Left lobe of liver (tissue), 2 donors: ENCODE data around the gene MYL5. TPM values are rescaled to one million over a fixed set of nuclear protein-coding genes. Genes with fewer than 3 reads are reported as not detected.
"Not testable (repeated sequence)": the region's sequence is repeated elsewhere in the genome, so short reads cannot be mapped to it uniquely, and the experiment has no call there.

Source experiments
- ATAC-seq: fragments of 200-7000 bp; cut with Tn5 transposase; one replicate; pipeline ENCODE4 v1.9.1; 2020; ENCODE audit warnings: mild to moderate bottlenecking, moderate library complexity
- DNase-seq: peaks from one replicate; pipeline ENCODE4 v3.0.0-alpha.2; 2020; ENCODE audit warnings: low spot score
- total RNA-seq: library from RNA; stranded (reverse); gene quantifications from one replicate; pipeline ENCODE4 v1.2.1, GENCODE V29; 2021
- donor health status: DM: no; HTN: no; CAD: no; lungs with moderate emphysema.
- donor health status: DM: no; HTN: yes; CAD: no.

MYL5 gene
- total RNA-seq, 1 donor from 2014 or later, result 7.4 TPM

GRCh38 chr4:656436-657337 lies 17.7 kb upstream of the MYL5 start:
- ATAC-seq (no peak), DNase-seq (no peak)

GRCh38 chr4:657338-657833 lies 17.0 kb upstream of the MYL5 start:
- ATAC-seq (no peak), DNase-seq (no peak)

- DNase-seq (no peak), ATAC-seq (no peak)
Observed at GRCh38 chr4:657834-658667, 16.3 kb upstream of the MYL5 start.

GRCh38 chr4:658681-659667 lies 15.4 kb upstream of the MYL5 start:
- DNase-seq (no peak), ATAC-seq (no peak)

- ATAC-seq, result no peak
- no peak for DNase-seq
Observed at GRCh38 chr4:659851-660250, 14.5 kb upstream of the MYL5 start.

GRCh38 chr4:660401-660800 lies 13.9 kb upstream of the MYL5 start:
- ATAC-seq (no peak), DNase-seq (no peak)

GRCh38 chr4:661231-661630 lies 13.1 kb upstream of the MYL5 start:
- no peak for DNase-seq
- no peak for ATAC-seq

GRCh38 chr4:661881-662761 lies 12.2 kb upstream of the MYL5 start:
- ATAC-seq, result no peak
- no peak for DNase-seq

- no peak for ATAC-seq
- no peak for DNase-seq
Observed at GRCh38 chr4:663046-663437, 11.3 kb upstream of the MYL5 start.

GRCh38 chr4:663438-664428 lies 10.6 kb upstream of the MYL5 start:
- peak; percentile 41 for ATAC-seq
- no peak for DNase-seq

- no peak for DNase-seq
Observed at GRCh38 chr4:664713-665231, 9.6 kb upstream of the MYL5 start.

GRCh38 chr4:665381-665750 lies 9.0 kb upstream of the MYL5 start:
- DNase-seq (no peak), ATAC-seq (no peak)

More at GRCh38 chr4:664713-665231, 9.6 kb upstream of the MYL5 start:
- ATAC-seq, result no peak

GRCh38 chr4:665751-666435 lies 8.4 kb upstream of the MYL5 start:
- ATAC-seq (no peak), DNase-seq (no peak)

GRCh38 chr4:666436-666810 lies 7.9 kb upstream of the MYL5 start:
- DNase-seq, result no peak
- ATAC-seq, result no peak

GRCh38 chr4:666822-667544 lies 7.4 kb upstream of the MYL5 start:
- DNase-seq (no peak), ATAC-seq (no peak)

- no peak for DNase-seq
- ATAC-seq, result no peak
Observed at GRCh38 chr4:667545-667925, 6.8 kb upstream of the MYL5 start.

- not testable (repeated sequence) for ATAC-seq, DNase-seq
Observed at GRCh38 chr4:668219-668618, 6.1 kb upstream of the MYL5 start.
